ENCODE data around the gene SGTA. TPM values are rescaled to one million over a fixed set of nuclear protein-coding genes. Genes with fewer than 3 reads are reported as not detected.

SGTA gene
- total RNA-seq, 2 experiments from 2014 or later: 49.3 to 58.6 TPM

DNA sequence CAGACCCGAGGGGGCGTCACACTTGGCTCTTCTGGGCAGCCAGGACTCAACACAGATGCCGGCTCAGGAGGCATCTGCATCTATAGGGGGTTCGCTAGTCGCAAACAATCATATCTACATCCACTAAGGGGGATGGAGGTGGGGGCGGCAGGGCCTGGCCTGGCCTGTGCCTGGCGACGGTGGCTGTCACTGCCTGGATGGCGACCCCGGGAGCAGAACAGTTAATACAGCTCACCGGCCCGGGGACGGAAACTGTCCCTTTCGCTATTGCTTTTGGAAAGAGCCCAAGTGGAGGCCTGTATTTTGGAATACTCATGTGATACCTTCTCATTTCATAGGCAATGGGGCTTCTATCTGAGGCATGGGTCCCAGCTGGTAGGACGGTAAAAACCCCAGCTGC is 17.7 kb downstream of the SGTA start:
- peaks cover 6% of the 10 kb centered on the region for H3K36me3 Mint-ChIP-seq
- H3K9me3 Mint-ChIP-seq (ENCODE audit: low read depth): no peaks in the 10 kb centered on the region
- CTCF ChIA-PET: interaction anchor here (1.5 to 2.1 kb wide), 2 partner anchors 18 to 117 kb away, joined by 3 to 7 read pairs; partner anchors contain the start of gene SGTA
- H3K4me1 Mint-ChIP-seq: no peaks in the 10 kb centered on the region
- no peak overlapping the region for H3K4me3 Mint-ChIP-seq
- H3K27me3 Mint-ChIP-seq: no peaks in the 10 kb centered on the region
- DNase-seq: no peak
- H3K27ac Mint-ChIP-seq: no peak overlapping the region
- ATAC-seq: no peak

DNA sequence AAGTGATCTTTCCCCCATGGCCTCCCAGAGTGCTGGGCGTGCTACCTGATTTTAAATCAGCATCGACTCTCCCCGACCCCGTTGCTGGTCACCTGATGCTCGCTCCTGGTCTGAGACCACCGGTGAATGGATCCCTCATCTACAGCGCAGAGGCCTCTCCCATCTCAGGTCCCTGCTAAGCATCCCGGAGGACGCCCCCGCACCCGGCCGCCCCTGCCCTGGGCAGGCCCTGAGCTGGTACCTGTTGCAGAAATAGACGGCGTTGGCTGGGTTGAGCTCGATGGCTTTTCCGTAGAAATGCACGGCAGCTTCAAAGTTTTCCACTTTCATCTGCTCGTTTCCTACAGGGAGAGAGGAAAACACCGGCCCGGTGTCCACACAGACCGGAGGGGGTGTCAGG is 18.1 kb downstream of the SGTA start:
- H3K4me1 Mint-ChIP-seq: peaks cover 1% of the 10 kb centered on the region
- peaks cover 7% of the 10 kb centered on the region for H3K36me3 Mint-ChIP-seq
- ATAC-seq: no peak

DNA sequence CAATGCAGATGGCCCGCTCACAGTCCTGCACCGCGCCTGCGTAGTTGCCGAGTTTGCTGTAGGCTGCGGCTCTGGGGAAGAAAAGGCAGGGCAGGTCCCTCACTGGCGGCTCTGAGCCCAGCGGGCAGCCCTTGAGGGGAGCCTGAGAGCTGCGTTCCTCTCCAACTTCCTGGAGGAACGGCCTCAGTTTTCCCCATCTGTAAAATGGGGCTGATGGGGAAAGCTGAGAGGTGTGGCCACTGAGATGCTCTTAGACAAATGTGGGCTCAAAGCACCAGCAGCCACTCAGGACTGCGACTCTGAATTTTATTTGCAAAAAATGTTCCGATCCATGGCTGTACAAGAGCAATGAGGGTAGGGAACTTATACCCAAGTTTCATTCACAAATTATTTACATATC is 19.4 kb downstream of the SGTA start:
- Mint-ChIP-seq H3K27me3 (no peaks in the 10 kb centered on the region), H3K4me1 (peaks cover 8% of the 10 kb centered on the region), H3K27ac (no peak overlapping the region), H3K4me3 (no peak overlapping the region), H3K9me3 (ENCODE audit: low read depth) (no peaks in the 10 kb centered on the region), H3K36me3 (peaks cover 11% of the 10 kb centered on the region)
- no peak for ATAC-seq
- CTCF ChIA-PET: no interaction called here
- DNase-seq: no peak

More for the DNA sequence above, 18.1 kb downstream of the SGTA start:
- CTCF ChIA-PET: interaction anchor here (1.5 to 2.1 kb wide), 2 partner anchors 18 to 117 kb away, joined by 3 to 7 read pairs; partner anchors contain the start of gene SGTA
- no peak overlapping the region for H3K4me3 Mint-ChIP-seq
- H3K27ac Mint-ChIP-seq: no peak overlapping the region
- no peaks in the 10 kb centered on the region for H3K27me3 Mint-ChIP-seq
- no peaks in the 10 kb centered on the region for H3K9me3 Mint-ChIP-seq (ENCODE audit: low read depth)
- DNase-seq: no peak

DNA sequence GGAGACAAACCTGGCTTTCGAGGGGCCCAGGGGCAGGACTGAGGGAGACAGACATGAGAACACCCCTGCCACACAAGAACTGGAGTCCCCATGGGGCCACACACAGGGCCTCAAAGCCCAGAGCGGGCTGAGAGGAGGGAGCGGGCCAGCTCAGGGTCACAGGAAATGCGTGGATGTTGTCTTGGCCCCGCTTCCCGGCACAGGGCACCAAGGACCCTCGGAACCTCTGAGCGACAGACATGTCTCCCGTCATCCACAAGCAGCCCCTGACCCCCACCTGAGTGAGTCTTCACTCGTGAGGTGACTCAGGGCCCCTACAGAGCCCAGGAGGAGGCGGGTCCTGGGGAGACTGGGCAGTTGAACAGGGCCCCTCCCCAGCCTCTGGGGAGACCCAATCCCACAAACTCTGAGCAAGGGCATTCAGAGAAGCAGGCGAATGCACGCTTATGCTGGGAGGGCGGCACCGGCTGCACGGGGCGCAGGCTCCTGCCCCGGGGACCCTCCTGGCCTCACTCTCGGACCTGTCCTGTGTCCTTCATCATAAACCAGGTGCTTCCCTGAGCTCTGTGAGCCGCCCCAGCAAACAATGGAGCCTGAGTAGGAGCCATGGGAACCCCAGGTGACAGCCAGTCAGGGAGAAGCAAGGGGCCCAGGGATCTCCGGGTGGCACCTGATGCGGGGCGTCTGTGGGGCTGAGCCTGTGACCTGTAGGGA is 20.1 kb downstream of the SGTA start:
- Mint-ChIP-seq H3K27ac (no peak overlapping the region), H3K36me3 (peaks cover 14% of the 10 kb centered on the region), H3K4me3 (no peak overlapping the region), H3K27me3 (no peaks in the 10 kb centered on the region), H3K4me1 (peaks cover 8% of the 10 kb centered on the region), H3K9me3 (ENCODE audit: low read depth) (no peaks in the 10 kb centered on the region)
- ATAC-seq (no peak), DNase-seq (no peak)
- CTCF ChIA-PET: no interaction called here

DNA sequence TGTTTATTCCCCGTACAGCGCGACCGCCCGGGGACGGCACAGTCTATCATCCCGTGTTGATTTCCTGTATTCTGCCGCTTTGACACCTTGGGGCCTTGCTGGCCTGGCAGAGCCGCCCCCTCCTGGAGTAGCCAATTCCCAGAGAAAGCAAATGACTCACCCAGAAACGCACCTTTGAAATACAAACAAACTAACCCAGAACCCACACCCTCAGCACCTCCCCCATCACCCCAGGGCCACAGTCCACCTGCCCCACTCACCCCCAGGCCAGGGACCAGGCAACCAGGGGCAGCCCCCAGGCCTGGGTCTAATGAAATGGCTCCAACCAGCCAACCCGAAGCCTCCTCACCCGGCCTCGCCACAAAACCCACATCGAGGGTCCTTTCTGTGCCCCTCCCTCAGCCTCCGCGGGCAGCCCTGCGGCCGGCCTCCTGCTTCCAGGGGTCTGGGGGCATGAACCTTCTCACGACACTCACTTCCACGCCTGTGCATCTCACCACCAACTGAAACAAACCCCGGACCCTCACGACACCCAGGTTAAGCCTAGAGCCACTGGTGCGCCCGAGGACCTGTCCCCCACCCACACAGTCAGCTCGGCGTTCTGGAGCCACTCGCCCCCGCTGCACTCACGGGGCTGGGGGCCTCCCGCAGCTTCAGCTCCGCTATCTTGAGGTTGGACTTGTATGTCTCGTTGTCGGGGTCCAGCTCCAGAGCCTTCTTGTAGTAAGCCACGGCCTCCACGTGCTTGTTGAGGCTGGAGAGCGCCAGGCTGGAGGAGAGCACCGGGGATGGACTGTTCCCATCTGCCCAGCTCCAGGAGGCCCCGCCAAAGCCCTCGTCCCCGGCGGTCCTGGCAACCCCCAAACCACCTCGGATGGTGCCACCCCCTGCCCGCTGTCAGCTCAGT is 20.9 kb downstream of the SGTA start:
- peaks cover 14% of the 10 kb centered on the region for H3K36me3 Mint-ChIP-seq
- CTCF ChIA-PET: no interaction called here

DNA sequence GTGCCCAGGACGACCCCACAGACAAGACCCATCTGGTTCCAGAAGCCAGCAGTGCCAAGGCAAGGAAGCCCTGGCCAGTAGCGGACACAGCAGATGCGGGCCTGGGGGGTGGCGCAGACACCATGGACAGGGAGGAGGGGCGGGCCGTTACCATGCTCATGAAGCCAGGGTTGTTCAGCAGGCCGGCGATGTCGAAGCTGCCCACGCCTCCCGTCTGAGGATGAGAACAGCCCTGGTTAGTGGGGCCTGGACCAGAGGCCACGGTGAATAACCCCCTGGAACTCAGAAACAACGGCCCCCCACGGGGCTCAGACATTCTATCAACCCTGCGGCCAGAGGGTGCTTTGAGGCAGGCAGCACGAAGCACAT is 21.8 kb downstream of the SGTA start:
- CTCF ChIA-PET: no interaction called here
- DNase-seq: no peak
- Mint-ChIP-seq H3K9me3 (ENCODE audit: low read depth) (no peaks in the 10 kb centered on the region), H3K36me3 (peaks cover 14% of the 10 kb centered on the region), H3K27me3 (no peaks in the 10 kb centered on the region), H3K4me3 (no peak overlapping the region), H3K4me1 (peaks cover 8% of the 10 kb centered on the region), H3K27ac (no peak overlapping the region)
- ATAC-seq: no peak

More for the DNA sequence above, 20.9 kb downstream of the SGTA start:
- Mint-ChIP-seq H3K27ac (no peak overlapping the region), H3K9me3 (ENCODE audit: low read depth) (no peaks in the 10 kb centered on the region), H3K27me3 (no peaks in the 10 kb centered on the region), H3K4me3 (no peak overlapping the region), H3K4me1 (peaks cover 8% of the 10 kb centered on the region)
- DNase-seq (no peak), ATAC-seq (no peak)

DNA sequence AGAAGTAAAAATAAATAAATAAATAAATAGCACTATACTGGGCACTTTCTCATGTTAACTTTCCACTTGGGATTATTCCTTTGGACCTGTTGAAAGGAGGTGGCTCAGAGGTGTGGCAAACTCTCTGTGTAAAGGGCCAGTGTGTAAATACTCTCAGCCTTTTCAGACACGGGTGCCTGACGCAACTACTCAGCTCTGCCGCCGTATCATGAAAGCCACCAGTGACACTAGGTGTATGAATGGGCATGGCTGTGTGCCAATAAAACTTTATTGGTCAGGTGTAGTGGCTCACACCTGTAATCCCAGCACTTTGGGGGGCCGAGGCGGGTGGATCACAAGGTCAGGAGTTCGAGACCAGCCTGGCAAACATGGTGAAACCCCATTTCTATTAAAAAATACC is 23.1 kb downstream of the SGTA start:
- H3K27me3 Mint-ChIP-seq: no peaks in the 10 kb centered on the region
- H3K9me3 Mint-ChIP-seq (ENCODE audit: low read depth): no peaks in the 10 kb centered on the region
- no peak overlapping the region for H3K4me3 Mint-ChIP-seq
- peaks cover 10% of the 10 kb centered on the region for H3K36me3 Mint-ChIP-seq
- ATAC-seq: no peak
- H3K4me1 Mint-ChIP-seq: peaks cover 8% of the 10 kb centered on the region
- H3K27ac Mint-ChIP-seq: no peak overlapping the region
- CTCF ChIA-PET: interaction anchor here (1.4 kb wide), 1 partner anchor 11 kb away, joined by 6 read pairs; no protein-coding TSS in a partner anchor
- no peak for DNase-seq

DNA sequence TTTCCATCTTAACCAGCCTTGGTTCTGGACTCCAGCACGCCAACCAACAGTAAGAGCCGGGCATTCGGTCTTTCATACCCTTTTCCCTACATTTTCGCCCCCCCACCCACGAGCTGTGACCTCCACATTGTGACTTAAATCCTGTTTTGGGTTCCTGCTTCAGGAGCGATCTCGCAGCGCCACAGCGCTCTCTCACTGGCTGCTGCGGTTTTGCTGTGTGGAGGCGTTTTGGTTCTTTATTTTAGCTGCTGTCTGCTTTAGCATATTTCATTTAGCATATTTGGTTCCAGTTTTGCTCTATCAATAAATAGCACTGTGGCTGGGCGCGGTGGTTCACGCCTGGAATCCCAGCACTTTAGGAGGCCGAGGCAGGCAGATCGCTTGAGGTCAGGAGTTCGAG is 23.7 kb downstream of the SGTA start:
- no peak overlapping the region for H3K4me3 Mint-ChIP-seq
- CTCF ChIA-PET: interaction anchor here (0.7 to 1.4 kb wide), 2 partner anchors 10 to 18 kb away, joined by 3 to 6 read pairs; no protein-coding TSS in a partner anchor
- H3K27ac Mint-ChIP-seq: no peak overlapping the region
- no peaks in the 10 kb centered on the region for H3K9me3 Mint-ChIP-seq (ENCODE audit: low read depth)
- no peak for DNase-seq
- ATAC-seq: no peak
- no peaks in the 10 kb centered on the region for H3K27me3 Mint-ChIP-seq
- peaks cover 10% of the 10 kb centered on the region for H3K36me3 Mint-ChIP-seq
- peaks cover 8% of the 10 kb centered on the region for H3K4me1 Mint-ChIP-seq

DNA sequence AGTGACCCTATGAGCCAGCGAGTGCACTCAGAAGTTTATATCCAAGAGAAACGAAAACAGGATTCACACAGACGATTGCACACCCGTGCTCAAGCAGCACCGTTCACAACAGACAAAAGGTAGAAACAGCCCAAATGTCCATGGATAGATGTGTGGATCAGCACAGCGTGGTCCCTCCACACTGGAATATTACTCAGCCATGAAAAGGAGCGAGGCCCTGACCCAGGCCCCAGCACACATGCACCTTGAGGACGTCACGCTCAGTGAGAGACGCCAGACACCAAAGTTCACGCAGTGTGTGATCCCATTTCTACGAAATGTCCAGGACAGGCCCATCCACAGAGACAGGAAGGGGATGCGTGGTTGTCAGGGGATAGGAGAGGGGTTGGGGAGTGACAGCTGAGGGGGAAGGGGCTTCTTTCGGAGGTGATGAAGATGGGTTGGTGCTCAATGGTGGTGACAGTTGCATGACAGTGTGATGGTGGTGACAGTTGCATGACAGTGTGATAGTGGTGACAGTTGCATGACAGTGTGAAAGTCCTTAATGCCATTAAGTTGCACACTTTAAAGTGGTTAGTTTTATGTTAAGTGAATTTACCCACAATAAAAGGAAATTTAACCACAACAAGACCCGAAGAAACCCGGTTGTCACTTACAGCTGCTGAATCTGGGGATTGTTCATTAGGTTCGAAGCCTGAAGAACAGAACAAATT is 24.3 kb downstream of the SGTA start:
- CTCF ChIA-PET: interaction anchor here (0.7 to 1.4 kb wide), 2 partner anchors 10 to 19 kb away, joined by 3 to 6 read pairs; no protein-coding TSS in a partner anchor
- Mint-ChIP-seq H3K4me3 (no peak overlapping the region), H3K27me3 (no peaks in the 10 kb centered on the region)

DNA sequence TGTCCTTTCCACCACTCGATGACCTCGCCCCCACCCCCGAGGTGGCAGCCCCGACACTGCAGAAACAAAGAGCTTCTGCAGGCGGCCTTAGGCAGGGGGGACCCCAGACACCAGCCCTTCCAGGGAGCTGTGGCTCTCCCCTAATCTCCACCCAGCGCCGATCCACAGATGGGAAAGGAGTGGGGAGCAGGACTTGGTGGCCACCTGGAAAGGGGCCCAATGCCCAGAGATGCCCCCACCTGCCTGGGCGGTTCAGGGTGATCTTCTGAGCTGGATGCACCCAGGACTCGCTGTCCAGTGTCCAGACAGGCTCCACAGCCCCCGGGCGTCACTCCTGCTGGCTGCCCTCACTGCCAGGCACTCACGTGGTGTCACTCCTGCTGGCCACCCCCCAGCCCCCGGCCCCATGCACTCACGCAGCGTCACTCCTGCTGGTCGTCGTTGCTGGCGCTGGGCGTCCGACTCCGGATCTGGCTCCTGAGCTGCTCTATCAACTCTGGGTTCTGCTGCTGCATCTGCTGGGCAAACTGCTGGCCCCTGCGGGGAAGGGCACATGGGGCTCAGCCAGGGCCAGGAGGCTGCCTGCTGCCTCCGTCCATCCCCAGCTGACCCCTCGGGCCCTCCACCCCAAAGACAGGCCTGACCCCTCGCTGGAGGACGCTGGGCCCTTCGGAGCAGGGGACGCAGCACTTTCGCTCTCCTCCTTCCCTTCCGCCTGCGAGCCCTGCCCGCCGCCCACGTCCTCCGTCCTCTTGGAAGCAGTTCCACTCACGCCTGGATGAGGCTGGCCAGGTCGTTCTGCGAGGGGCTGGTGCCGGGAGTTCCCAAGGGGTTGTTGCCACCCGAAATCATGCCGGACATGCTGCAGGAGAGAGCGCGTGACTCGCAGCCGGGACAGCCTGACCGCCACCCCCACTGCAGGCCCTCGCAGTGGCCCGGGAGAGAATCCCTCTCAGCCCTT is 25.9 kb downstream of the SGTA start:
- CTCF ChIA-PET: no interaction called here
- no peak overlapping the region for H3K4me3 Mint-ChIP-seq
- H3K27me3 Mint-ChIP-seq: no peaks in the 10 kb centered on the region
- H3K36me3 Mint-ChIP-seq: peaks cover 9% of the 10 kb centered on the region
- no peak overlapping the region for H3K27ac Mint-ChIP-seq
- H3K4me1 Mint-ChIP-seq: peaks cover 8% of the 10 kb centered on the region
- no peak for ATAC-seq
- no peaks in the 10 kb centered on the region for H3K9me3 Mint-ChIP-seq (ENCODE audit: low read depth)
- no peak for DNase-seq

More for the DNA sequence above, 24.3 kb downstream of the SGTA start:
- Mint-ChIP-seq H3K4me1 (peaks cover 8% of the 10 kb centered on the region), H3K36me3 (peaks cover 10% of the 10 kb centered on the region), H3K27ac (no peak overlapping the region), H3K9me3 (ENCODE audit: low read depth) (no peaks in the 10 kb centered on the region)
- ATAC-seq (no peak), DNase-seq (no peak)

DNA sequence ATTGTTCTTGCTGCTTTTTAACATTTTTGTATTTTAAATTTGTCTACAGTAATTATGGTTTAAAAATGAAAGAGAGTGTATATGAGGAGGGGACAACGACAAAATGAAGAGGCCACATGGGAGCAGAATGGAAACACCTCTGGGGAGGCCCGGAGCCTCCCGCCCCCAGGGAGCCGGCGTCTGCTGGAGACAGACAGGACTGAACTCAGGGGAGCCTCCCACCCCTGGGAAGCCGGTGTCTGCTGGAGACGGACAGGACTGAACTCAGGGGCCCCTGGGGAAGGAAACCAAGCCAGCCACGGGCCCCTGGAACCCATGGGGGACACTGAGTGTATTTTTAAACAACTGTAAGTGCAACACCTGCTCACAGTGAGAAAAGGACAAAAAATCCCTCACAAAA is 26.6 kb downstream of the SGTA start:
- no peak overlapping the region for H3K4me3 Mint-ChIP-seq
- DNase-seq (no peak), ATAC-seq (no peak)
- no peaks in the 10 kb centered on the region for H3K27me3 Mint-ChIP-seq
- peaks cover 8% of the 10 kb centered on the region for H3K36me3 Mint-ChIP-seq
- CTCF ChIA-PET: interaction anchor here (1.1 kb wide), 1 partner anchor 108 kb away, joined by 3 read pairs; no protein-coding TSS in a partner anchor
- H3K27ac Mint-ChIP-seq: no peak overlapping the region
- peaks cover 8% of the 10 kb centered on the region for H3K4me1 Mint-ChIP-seq
- H3K9me3 Mint-ChIP-seq (ENCODE audit: low read depth): no peaks in the 10 kb centered on the region

DNA sequence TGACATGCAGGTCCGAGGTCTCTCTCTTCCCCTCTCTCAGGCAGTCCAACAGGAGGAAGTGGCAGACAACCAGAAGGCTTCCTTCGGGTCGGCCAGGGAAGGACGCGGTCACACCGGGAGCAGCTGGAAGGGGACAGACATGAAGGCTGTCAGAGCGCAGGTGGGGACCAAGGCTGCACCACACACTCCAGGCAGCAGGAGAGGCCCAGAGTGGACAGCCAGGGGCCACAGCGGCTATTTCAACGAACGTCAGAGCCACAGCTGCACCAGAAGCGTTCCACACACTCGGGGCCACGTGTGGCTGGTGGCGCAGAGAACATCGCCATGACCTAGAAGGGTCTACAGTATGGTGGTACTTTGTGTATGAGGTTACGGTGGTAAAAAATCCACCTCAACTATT is 27.3 kb downstream of the SGTA start:
- peaks cover 8% of the 10 kb centered on the region for H3K4me1 Mint-ChIP-seq
- ATAC-seq (no peak), DNase-seq (no peak)
- CTCF ChIA-PET: interaction anchor here (1.1 kb wide), 1 partner anchor 107 kb away, joined by 3 read pairs; no protein-coding TSS in a partner anchor
- H3K27me3 Mint-ChIP-seq: no peaks in the 10 kb centered on the region
- peaks cover 8% of the 10 kb centered on the region for H3K36me3 Mint-ChIP-seq
- no peak overlapping the region for H3K4me3 Mint-ChIP-seq
- H3K27ac Mint-ChIP-seq: no peak overlapping the region
- no peaks in the 10 kb centered on the region for H3K9me3 Mint-ChIP-seq (ENCODE audit: low read depth)

Data from activated CD8-positive, alpha-beta memory T cell treated with anti-CD3 and anti-CD28 coated beads, Interleukin-2, amount 10 ng/mL, durations not matched to agents 7 days and 5 days (primary cell).